IgD-negative memory B cell (primary cell): ENCODE measurements around the gene PKLR. TPM values are rescaled to one million over a fixed set of nuclear protein-coding genes. Genes with fewer than 3 reads are reported as not detected.
A peak's percentile ranks its signal among the peaks of the same experiment; 100 is the strongest.

ENCODE experiments used
- H3K27ac Mint-ChIP-seq, 3 donors: one replicate each; pipeline ENCODE4 v1.8.0; 2020 to 2022; ENCODE audit warnings: mild to moderate bottlenecking in 3 of 3, mixed read lengths in 3 of 3, moderate library complexity in 1 of 3
- H3K27me3 Mint-ChIP-seq: one replicate; pipeline ENCODE4 v1.8.0; 2021; ENCODE audit warnings: mixed read lengths
- H3K36me3 Mint-ChIP-seq: one replicate; pipeline ENCODE4 v1.8.0; 2020; ENCODE audit warnings: mild to moderate bottlenecking, mixed read lengths
- H3K4me1 Mint-ChIP-seq, 3 donors: one replicate each; pipeline ENCODE4 v1.8.0; 2020 to 2022; ENCODE audit warnings: mixed read lengths in 3 of 3, mild to moderate bottlenecking in 1 of 3
- H3K4me3 Mint-ChIP-seq, 4 donors: one replicate each; pipeline ENCODE4 v1.8.0; 2020 to 2022; ENCODE audit warnings: mild to moderate bottlenecking in 4 of 4, mixed read lengths in 4 of 4, moderate library complexity in 3 of 4
- H3K9me3 Mint-ChIP-seq, 3 donors: one replicate each; pipeline ENCODE4 v1.8.0; 2020 to 2021; ENCODE audit warnings: mixed read lengths in 3 of 3, mild to moderate bottlenecking in 1 of 3
- polyA plus RNA-seq: library from polyadenylated mRNA; unstranded; fragments of 300-500 nt; fragmentation: Illumina TruSeq; gene quantifications from one replicate; pipeline ENCODE4 v1.2.3, GENCODE V29; 2021

The PKLR gene
- polyA plus RNA-seq, 1 donor from 2014 or later = not detected

DNA sequence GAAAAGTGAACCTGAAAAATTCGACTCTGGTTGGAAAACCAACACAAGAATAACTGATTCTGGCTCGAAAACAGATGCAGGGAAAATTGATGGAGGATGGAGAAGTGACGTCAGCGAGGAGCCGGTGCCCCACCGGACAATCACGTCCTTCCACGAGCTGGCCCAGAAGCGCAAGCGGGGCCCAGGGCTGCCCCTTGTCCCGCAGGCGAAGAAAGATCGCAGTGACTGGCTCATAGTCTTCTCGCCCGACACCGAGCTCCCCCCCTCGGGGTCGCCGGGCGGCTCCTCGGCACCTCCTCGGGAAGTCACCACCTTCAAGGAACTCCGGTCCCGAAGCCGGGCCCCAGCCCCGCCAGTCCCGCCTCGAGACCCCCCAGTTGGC lies 21.3 kb upstream of the PKLR start:
- peaks cover 4% of the 10 kb centered on the region for H3K36me3 Mint-ChIP-seq
- H3K9me3 Mint-ChIP-seq = no peaks in the 10 kb centered on the region
- H3K27me3 Mint-ChIP-seq = no peaks in the 10 kb centered on the region
- H3K27ac Mint-ChIP-seq = no peak overlapping the region
- peak overlapping the region; percentile 58 to 87 (median 78) for H3K4me3 Mint-ChIP-seq
- peaks cover 0 to 28% (median 15%) of the 10 kb centered on the region in 3 donors for H3K4me1 Mint-ChIP-seq

DNA sequence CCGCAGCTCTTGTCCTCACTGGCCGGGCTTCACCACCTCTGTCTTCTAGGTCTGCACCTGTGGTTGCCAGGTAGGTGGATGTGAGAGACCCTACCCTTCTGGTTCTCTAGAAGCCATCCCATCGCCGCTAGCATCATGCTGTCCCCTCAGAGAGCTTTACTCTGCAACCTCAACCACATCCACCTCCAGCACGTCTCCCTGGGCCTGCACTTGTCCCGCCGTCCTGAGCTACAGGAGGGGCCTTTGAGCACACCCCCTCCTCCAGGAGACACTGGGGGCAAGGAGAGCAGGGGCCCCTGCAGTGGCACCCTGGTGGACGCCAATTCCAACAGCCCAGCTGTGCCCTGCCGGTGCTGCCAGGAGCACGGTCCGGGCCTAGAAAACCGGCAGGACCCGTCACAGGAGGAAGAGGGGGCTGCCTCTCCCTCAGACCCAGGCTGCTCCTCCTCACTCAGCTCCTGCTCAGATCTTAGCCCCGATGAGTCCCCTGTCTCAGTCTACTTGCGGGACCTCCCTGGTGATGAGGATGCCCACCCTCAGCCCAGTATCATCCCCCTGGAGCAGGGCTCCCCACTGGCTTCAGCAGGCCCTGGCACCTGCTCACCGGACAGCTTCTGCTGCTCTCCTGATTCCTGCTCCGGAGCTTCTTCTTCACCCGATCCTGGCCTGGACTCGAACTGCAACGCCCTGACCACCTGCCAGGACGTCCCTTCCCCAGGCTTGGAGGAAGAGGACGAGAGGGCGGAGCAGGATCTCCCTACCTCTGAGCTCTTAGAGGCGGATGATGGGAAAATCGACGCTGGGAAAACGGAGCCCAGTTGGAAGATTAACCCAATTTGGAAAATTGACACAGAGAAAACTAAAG lies 20.6 kb upstream of the PKLR start:
- peak overlapping the region; percentile 58 to 87 (median 80) for H3K4me3 Mint-ChIP-seq
- peaks cover 4 to 28% (median 15%) of the 10 kb centered on the region in 3 donors for H3K4me1 Mint-ChIP-seq
- no peaks in the 10 kb centered on the region for H3K27me3 Mint-ChIP-seq
- H3K36me3 Mint-ChIP-seq = peaks cover 4% of the 10 kb centered on the region
- no peaks in the 10 kb centered on the region for H3K9me3 Mint-ChIP-seq
- H3K27ac Mint-ChIP-seq = no peak overlapping the region

DNA sequence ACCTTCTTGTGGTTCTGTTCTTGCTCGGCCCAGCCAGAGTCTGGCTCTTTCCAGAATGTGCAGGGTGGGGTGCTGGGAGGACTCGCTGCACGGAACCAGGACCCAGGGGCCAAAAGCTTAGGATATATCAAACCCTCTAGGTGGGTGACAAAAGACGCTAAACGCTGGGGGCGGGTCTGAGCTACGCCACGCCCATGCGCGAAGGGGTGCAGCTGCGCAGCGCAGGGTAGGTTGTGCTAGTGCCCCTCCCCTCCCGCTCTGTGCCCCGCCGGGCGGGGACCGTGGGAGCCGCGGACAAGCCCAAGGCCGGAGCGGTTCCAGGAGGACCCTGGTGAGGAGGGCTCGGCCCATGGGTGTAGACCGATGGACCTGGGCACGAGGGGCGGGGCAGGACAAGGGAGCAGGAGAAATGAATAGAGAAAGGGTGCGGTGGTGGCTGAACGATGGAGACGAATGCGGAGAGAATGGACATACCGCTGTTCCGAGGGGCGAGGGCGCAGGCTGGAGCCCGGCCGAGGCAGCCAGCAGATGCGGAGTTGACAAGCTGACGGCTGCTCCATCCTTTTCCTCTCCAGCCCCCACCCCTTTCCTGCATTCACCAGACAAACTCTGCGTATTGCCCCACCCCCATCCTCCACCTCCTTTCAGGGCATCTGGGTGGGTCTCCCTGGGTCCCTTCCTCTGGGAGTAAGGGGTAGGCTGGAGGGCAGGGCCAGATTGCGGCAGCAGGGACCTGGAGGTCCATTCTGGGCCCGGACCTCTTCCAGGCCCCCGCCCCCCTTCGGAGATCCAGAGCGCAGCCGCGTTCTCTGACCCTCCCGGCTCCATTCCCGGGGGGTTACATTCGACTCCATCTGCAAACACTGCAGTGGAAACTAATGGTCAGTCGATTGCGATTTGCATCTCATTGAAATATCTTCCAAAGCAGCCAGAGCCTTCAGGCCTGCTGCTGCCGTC lies 19.7 kb upstream of the PKLR start, which contains the start of gene RUSC1:
Gene RUSC1, plus strand, starts transcription at position 234 of the 957 bp plus-strand sequence. CDS start 880 bp downstream, outside the sequence.
- Mint-ChIP-seq H3K9me3 (no peaks in the 10 kb centered on the region), H3K36me3 (peaks cover 4% of the 10 kb centered on the region)

DNA sequence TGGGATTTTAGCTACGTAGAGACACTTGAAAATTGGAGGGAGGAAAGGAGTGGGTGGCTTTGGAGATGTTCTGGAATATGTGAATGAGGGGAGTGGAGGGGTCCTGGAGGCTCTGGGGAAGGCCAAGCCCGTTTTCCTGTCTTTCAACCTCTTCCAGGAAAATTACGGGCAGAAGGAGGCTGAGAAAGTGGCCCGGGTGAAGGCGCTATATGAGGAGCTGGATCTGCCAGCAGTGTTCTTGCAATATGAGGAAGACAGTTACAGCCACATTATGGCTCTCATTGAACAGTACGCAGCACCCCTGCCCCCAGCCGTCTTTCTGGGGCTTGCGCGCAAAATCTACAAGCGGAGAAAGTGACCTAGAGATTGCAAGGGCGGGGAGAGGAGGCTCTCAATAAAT lies 19.0 kb upstream of the PKLR start:
- H3K4me3 Mint-ChIP-seq = peak overlapping the region; percentile 58 to 86 (median 78)
- peak overlapping the region in 2 of 3 donors; percentile 7 to 85 for H3K27ac Mint-ChIP-seq
- H3K4me1 Mint-ChIP-seq = peaks cover 5 to 24% (median 12%) of the 10 kb centered on the region in 3 donors
- no peaks in the 10 kb centered on the region for H3K9me3 Mint-ChIP-seq
- peaks cover 4% of the 10 kb centered on the region for H3K36me3 Mint-ChIP-seq
- no peaks in the 10 kb centered on the region for H3K27me3 Mint-ChIP-seq

More for the DNA sequence above, 19.7 kb upstream of the PKLR start, which contains the start of gene RUSC1:
- Mint-ChIP-seq H3K4me1 (peaks cover 5 to 26% (median 12%) of the 10 kb centered on the region in 3 donors), H3K27ac (peak within 1 kb of the TSS in 2 of 3 donors; percentile 7 to 85), H3K4me3 (peak within 1 kb of the TSS; percentile 58 to 87 (median 80)), H3K27me3 (no peaks in the 10 kb centered on the region)

DNA sequence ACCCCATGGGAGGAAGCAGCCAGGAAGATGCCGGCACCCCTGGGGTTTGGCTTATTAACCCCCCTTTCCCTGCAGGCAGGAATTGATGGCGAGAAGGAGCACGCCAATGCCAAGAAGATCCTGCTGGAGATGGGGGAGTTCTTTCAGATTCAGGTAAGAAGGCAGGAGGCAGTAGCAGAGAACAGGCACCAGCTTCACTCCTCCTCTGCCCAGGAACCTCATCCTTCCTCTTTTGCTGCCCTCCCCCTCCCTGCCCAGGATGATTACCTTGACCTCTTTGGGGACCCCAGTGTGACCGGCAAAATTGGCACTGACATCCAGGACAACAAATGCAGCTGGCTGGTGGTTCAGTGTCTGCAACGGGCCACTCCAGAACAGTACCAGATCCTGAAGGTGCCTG lies 18.3 kb upstream of the PKLR start:
- no peaks in the 10 kb centered on the region for H3K9me3 Mint-ChIP-seq
- H3K27ac Mint-ChIP-seq = peak overlapping the region in 1 of 3 donors; percentile 8
- H3K27me3 Mint-ChIP-seq = no peaks in the 10 kb centered on the region
- peaks cover 5 to 21% (median 12%) of the 10 kb centered on the region in 3 donors for H3K4me1 Mint-ChIP-seq
- peak overlapping the region in 3 of 4 donors; percentile 58 to 82 (median 59) for H3K4me3 Mint-ChIP-seq
- peaks cover 4% of the 10 kb centered on the region for H3K36me3 Mint-ChIP-seq

DNA sequence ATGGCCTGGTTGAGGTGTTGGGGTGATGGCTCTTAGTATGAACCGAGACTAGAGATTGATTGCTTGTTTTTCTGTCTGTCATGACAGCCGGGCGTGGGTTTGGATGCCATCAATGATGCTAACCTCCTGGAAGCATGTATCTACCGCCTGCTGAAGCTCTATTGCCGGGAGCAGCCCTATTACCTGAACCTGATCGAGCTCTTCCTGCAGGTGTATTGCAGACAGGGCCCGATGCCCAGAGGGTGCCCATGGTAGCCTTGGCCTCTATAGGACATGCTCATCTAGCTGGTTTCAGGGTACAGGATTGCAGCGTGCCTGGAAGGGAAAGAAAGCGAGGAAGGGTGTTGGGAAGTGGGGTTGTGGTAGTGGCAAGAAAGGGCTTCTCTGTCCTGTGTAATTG lies 16.8 kb upstream of the PKLR start:
- Mint-ChIP-seq H3K4me3 (peak overlapping the region in 1 of 4 donors; percentile 38), H3K9me3 (no peaks in the 10 kb centered on the region), H3K4me1 (peaks cover 5 to 25% (median 12%) of the 10 kb centered on the region in 3 donors), H3K36me3 (peaks cover 6% of the 10 kb centered on the region), H3K27ac (peak overlapping the region in 1 of 3 donors; percentile 18), H3K27me3 (no peaks in the 10 kb centered on the region)

DNA sequence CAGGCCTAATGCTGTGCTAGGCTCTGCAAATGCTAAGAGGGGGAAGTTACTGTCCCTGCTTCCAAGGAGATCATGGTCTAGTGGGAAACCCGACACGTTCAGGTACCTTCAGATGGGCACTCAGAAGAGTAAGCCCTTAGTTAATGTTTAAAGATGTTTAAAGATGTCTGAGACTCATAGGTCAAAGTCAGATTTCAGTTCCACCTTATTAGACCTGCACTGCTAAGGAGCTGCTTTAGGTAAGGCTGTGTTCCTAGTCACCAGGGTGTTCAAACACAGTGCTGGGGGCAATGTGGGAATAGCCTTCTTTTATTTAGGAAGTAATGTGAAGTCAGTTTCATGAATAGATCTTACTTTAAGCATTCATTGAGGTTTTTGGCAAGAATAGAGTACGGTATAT lies 15.7 kb upstream of the PKLR start:
- peaks cover 6% of the 10 kb centered on the region for H3K36me3 Mint-ChIP-seq
- H3K9me3 Mint-ChIP-seq = no peaks in the 10 kb centered on the region
- no peaks in the 10 kb centered on the region for H3K27me3 Mint-ChIP-seq
- peaks cover 5 to 18% (median 9%) of the 10 kb centered on the region in 3 donors for H3K4me1 Mint-ChIP-seq
- peak overlapping the region in 1 of 3 donors; percentile 25 for H3K27ac Mint-ChIP-seq
- H3K4me3 Mint-ChIP-seq = peak overlapping the region in 1 of 4 donors; percentile 48

DNA sequence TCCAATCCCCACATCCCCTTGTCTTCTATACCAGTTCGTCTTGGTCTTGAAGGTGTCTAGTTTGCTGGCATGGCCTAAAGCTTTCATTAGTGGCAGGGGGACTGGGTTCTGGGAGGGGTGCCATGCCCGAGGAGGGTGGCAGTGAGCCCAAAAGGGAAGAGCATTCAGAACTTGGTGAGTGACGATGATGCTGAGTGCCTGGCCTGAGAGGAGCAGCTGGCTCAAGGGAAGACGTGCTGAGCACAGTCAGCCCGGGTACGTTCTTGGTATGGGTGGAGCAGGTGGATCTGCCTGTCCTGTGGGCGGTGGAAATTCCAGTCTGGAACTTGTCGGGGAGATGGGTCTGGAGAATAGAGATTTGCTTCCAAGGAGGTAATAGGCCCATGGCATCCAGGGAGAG lies 12.0 kb upstream of the PKLR start:
- Mint-ChIP-seq H3K4me1 (peaks cover 11 to 17% (median 14%) of the 10 kb centered on the region in 3 donors), H3K36me3 (peaks cover 5% of the 10 kb centered on the region), H3K4me3 (peak overlapping the region in 2 of 4 donors; percentile 27 to 74), H3K9me3 (no peaks in the 10 kb centered on the region), H3K27ac (no peak overlapping the region), H3K27me3 (no peaks in the 10 kb centered on the region)

DNA sequence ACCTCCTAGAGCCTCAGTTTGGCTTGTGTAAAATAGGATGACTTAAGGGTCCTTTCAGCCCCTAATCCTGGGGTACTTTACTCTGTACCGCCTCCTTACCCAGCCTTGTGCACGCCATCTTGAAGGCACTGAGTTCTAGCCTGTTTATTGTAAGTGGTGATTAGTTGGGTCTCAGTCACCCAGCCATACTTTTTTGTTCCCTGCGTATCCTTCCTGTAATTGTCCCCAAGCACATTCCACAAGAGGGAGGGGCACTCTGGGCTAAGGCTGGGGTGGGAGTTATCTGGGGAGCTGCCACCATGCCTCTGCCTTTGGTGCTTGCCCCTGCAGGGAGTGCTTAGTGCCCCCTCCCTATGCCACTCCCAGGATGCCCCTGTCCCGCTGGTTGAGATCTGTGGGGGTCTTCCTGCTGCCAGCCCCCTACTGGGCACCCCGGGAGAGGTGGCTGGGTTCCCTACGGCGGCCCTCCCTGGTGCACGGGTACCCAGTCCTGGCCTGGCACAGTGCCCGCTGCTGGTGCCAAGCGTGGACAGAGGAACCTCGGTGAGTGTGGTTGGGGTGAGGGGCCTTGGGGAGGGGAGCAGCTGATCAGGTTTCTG lies 8.3 kb upstream of the PKLR start:
- Mint-ChIP-seq H3K27ac (peak overlapping the region; percentile 57 to 82 (median 71)), H3K4me1 (peaks cover 7 to 18% (median 18%) of the 10 kb centered on the region in 3 donors), H3K27me3 (no peaks in the 10 kb centered on the region), H3K4me3 (peak overlapping the region; percentile 80 to 98 (median 96)), H3K9me3 (no peaks in the 10 kb centered on the region), H3K36me3 (peaks cover 5% of the 10 kb centered on the region)

DNA sequence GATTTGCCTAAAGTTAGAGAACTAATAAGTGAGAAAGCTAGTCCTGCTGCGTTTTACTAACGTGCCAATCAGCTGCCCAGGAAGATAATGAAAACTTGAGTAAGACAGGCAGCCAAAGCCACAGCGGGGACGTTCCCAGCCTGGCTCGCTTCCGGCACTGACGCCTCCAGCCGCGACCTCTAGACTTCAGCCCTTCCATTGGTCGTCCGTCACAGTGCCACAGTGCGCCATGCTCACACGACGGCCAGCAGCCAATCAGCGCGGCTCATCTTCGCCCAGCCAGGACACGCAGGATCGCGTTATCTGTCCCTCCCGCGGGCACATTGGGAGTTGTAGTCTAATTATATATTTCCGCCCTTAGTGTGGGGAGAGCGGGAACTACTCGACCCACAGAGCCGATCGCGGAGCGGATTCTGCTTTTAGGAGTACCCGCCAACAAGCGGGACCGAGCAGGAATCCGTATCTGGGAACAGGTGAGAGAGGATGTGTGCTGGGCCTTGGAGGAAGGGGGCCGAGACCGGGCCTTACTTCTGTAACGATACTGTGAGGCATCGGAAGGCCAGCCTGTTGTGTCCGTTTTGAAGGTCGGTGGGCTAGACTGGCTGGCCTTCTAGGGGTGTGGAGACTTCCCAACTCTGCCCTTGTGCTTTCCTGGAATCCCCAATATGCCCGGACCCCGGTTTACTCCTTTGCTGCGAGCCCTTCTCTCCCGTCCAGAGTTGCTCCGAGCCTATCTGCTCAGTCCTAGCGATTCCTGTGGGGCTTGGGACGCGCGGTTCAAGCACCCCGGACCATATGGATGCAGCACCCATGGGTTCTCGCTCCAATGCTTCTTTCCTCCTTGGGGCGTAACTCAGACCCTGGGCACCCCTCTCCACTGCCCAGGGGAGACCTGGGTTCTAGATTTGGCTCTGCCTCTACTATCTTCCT lies 7.5 kb upstream of the PKLR start, which contains the start of gene FDPS:
Gene FDPS, plus strand, starts transcription at position 374 of the 930 bp plus-strand sequence. CDS start 924 bp downstream, outside the sequence.
- Mint-ChIP-seq H3K36me3 (peaks cover 5% of the 10 kb centered on the region), H3K27me3 (no peaks in the 10 kb centered on the region), H3K9me3 (no peaks in the 10 kb centered on the region), H3K27ac (peak within 1 kb of the TSS; percentile 57 to 98 (median 82)), H3K4me1 (peaks cover 7 to 18% (median 18%) of the 10 kb centered on the region in 3 donors), H3K4me3 (peak within 1 kb of the TSS; percentile 80 to 98 (median 96))

DNA sequence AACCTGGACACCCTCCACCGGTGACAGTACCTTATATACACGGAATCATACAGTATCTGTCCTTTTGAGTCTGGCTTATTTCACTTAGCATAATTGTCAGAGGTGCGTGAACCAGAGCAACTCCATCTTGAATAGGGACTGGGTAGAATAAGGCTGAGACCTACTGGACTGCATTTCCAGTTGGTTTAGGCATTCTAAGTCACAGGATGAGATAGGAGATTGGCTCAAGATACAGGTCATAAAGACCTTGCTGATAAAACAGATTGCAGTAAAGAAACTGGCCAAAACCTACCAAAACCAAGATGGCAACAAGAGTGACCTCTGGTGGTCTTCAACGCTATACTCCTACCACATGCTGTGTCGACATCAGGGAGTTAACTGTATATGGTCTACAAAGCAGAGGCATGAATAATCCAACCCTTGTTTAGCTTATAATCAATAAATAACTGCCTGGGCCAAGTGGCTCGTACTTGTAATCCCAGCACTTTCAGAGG lies 6.1 kb upstream of the PKLR start:
- peak overlapping the region; percentile 27 to 81 (median 42) for H3K4me3 Mint-ChIP-seq
- peaks cover 7 to 18% (median 15%) of the 10 kb centered on the region in 3 donors for H3K4me1 Mint-ChIP-seq
- H3K36me3 Mint-ChIP-seq = peaks cover 3% of the 10 kb centered on the region
- H3K27ac Mint-ChIP-seq = peak overlapping the region in 1 of 3 donors; percentile 55
- no peaks in the 10 kb centered on the region for H3K27me3 Mint-ChIP-seq
- H3K9me3 Mint-ChIP-seq = no peaks in the 10 kb centered on the region

DNA sequence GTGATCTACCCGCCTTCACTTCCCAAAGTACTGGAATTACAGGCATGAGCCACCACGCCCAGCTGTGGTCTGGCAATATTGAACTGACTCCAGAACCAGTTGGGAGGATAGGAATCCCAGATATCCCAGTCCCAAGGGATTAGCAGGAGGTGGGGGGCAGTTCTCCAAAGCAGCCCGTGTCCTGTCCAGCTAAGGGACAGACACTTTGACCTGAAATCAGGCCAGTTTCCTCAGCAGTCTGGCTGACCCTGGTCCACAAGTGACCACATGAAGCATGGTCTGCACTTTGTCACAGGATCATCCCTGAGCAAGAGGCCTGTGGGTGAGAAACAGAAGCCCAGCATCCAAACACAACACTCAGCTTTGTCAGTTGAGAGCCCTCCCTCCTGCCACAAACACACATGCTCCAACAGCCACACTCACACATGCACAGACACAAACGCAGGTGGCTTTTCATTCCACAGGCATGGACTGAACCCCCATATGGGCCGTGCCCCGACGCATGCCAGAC lies 4.7 kb upstream of the PKLR start:
- Mint-ChIP-seq H3K27ac (peak overlapping the region in 1 of 3 donors; percentile 50), H3K27me3 (no peaks in the 10 kb centered on the region), H3K4me3 (no peak overlapping the region), H3K4me1 (peaks cover 7 to 17% (median 12%) of the 10 kb centered on the region in 3 donors), H3K9me3 (no peaks in the 10 kb centered on the region), H3K36me3 (no peaks in the 10 kb centered on the region)

DNA sequence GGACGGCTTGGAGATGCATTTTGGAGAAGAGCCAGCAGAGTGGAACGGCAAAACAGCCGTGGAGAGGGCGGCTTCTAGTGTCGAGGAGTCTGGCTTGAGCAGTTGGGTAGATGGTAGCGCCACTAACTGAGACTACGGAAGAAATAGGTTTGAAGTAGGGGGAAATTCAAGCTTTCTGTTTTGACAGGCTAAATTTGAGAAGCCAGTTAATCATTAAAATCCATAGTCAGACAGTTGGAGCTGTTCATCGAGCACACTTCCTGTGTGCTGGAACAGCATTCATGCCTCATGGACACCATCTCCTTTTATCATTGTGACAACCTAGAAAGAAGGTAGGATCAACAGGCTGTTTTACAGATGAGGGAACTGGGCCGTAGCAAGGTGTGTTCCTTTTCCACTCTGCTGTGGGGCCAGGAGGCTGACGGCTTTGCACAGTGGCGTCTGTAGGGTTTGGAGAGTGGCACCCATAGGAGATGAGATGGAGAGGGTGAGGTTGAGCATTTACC lies 3.4 kb upstream of the PKLR start:
- Mint-ChIP-seq H3K9me3 (no peaks in the 10 kb centered on the region), H3K4me1 (peaks cover 7 to 9% (median 8%) of the 10 kb centered on the region in 3 donors), H3K27ac (no peak overlapping the region), H3K27me3 (no peaks in the 10 kb centered on the region), H3K36me3 (no peaks in the 10 kb centered on the region), H3K4me3 (no peak overlapping the region)
